T-cell (primary cell): ENCODE results near the gene SMAP2. TPM values are rescaled to one million over a fixed set of nuclear protein-coding genes. Genes with fewer than 3 reads are reported as not detected.

ENCODE experiments used
- ATAC-seq, 4 experiments: fragments of 200-7000 bp in 3 of 4; fragments of 150-1000 bp in 1 of 4; cut with Tn5 transposase; replicated peaks in 1 of 4; 1 replicate in 3 of 4; 2 replicates in 1 of 4; pipeline ENCODE4 v1.10.0; 2021; ENCODE audit warnings: moderate library complexity in 3 of 4, mild to moderate bottlenecking in 2 of 4, moderate number of reproducible peaks in 1 of 4
- CTCF ChIA-PET, 2 donors: fragments of 300-600 bp; sonication (Branson Sonifier 250); formaldehyde crosslinking; loops; one replicate each; lab custom pipeline; 2022; ENCODE audit warnings: antibody characterized with exemption in 2 of 2; lab: Charles Lee
- POLR2A ChIA-PET, 2 donors: fragments of 300-600 bp; sonication (Branson Sonifier 250); formaldehyde crosslinking; loops; one replicate each; lab custom pipeline; 2022; ENCODE audit warnings: antibody characterized with exemption in 2 of 2; lab: Charles Lee
- DNase-seq, 35 experiments: peaks; one replicate each; pipeline versions ENCODE4 v3.0.0 to v3.0.0-alpha.2; 2013 to 2023
- H3K27ac ChIP-seq: one replicate; pipeline ENCODE4 v1.5.1; 2013; ENCODE audit warnings: low read length
- H3K27me3 ChIP-seq, 2 experiments: replicated peaks in 1 of 2; 1 replicate in 1 of 2; 2 replicates in 1 of 2; pipeline versions ENCODE4 v1.6.1 to v1.7.0; 2013; ENCODE audit warnings: low read length in 1 of 2, mixed read lengths in 1 of 2; ENCODE audit not compliant: control insufficient read depth in 2 of 2, insufficient read depth in 2 of 2; ENCODE audit errors: extremely low read depth in 1 of 2
- H3K36me3 ChIP-seq, 2 donors: 1 replicate in 1 of 2; 2 replicates in 1 of 2; pipeline versions ENCODE4 v1.6.1 to v1.7.0; 2013; ENCODE audit warnings: low read length in 1 of 2; ENCODE audit not compliant: control insufficient read depth in 2 of 2, insufficient read depth in 1 of 2; ENCODE audit errors: extremely low read depth in 1 of 2
- H3K4me1 ChIP-seq, 2 experiments: 1 replicate in 1 of 2; 2 replicates in 1 of 2; pipeline versions ENCODE4 v1.6.1 to v1.7.0; 2013; ENCODE audit warnings: low read length in 2 of 2, mixed read lengths in 1 of 2; ENCODE audit not compliant: insufficient read depth in 2 of 2, control insufficient read depth in 1 of 2; ENCODE audit errors: extremely low read depth in 1 of 2
- H3K4me3 ChIP-seq, 2 donors: 1 replicate in 1 of 2; 2 replicates in 1 of 2; pipeline versions ENCODE4 v1.5.1 to v1.7.0; 2013; ENCODE audit warnings: mild to moderate bottlenecking in 2 of 2, low read length in 1 of 2, moderate library complexity in 1 of 2; ENCODE audit not compliant: control insufficient read depth in 1 of 2; ENCODE audit errors: extremely low read depth in 1 of 2
- H3K9me3 ChIP-seq: 2 replicates; pipeline ENCODE4 v1.7.0; 2013
- H3K27ac Mint-ChIP-seq, 2 donors: one replicate each; pipeline ENCODE4 v1.8.0; 2020 to 2021; ENCODE audit warnings: mild to moderate bottlenecking in 2 of 2, mixed read lengths in 2 of 2
- H3K27me3 Mint-ChIP-seq, 2 donors: one replicate each; pipeline ENCODE4 v1.8.0; 2021 to 2022; ENCODE audit warnings: mixed read lengths in 2 of 2
- H3K36me3 Mint-ChIP-seq: one replicate; pipeline ENCODE4 v1.8.0; 2021; ENCODE audit warnings: mixed read lengths
- H3K4me1 Mint-ChIP-seq, 3 donors: one replicate each; pipeline ENCODE4 v1.8.0; 2020 to 2022; ENCODE audit warnings: mixed read lengths in 3 of 3, mild to moderate bottlenecking in 1 of 3
- H3K4me3 Mint-ChIP-seq, 3 donors: one replicate each; pipeline ENCODE4 v1.8.0; 2020 to 2022; ENCODE audit warnings: mild to moderate bottlenecking in 3 of 3, mixed read lengths in 3 of 3, moderate library complexity in 3 of 3
- H3K9me3 Mint-ChIP-seq, 3 donors: one replicate each; pipeline ENCODE4 v1.8.0; 2020 to 2022; ENCODE audit warnings: mixed read lengths in 3 of 3
- WGBS: methylation state at CpG from one replicate; pipeline ENCODE4 v1.1.5; 2013; ENCODE audit warnings: missing lambda C conversion rate; ENCODE audit not compliant: insufficient coverage; 5-methylcytosine and 5-hydroxymethylcytosine counted together
- total RNA-seq, 35 experiments: library from RNA in 6 of 35; stranded (reverse) in 6 of 35; fragments of 120-200 nt in 1 of 35; gene quantifications; one replicate each; pipeline versions ENCODE4 v1.2.1 to v1.2.4 and lab custom pipeline; 2013 to 2026

The SMAP2 gene
- total RNA-seq, 5 donors from 2014 or later (not counting 1 experiment from before 2014, with no cell fraction given), result 120 to 254 (median 123) TPM

GRCh38 chr1:40351124-40351523, 22.4 kb upstream of the SMAP2 start:
- Histone ChIP-seq H3K27ac (no peak overlapping the region), H3K36me3 (no peaks in the 10 kb centered on the region), H3K27me3 (no peaks in the 10 kb centered on the region), H3K4me3 (no peak overlapping the region), H3K9me3 (no peaks in the 10 kb centered on the region), H3K4me1 (no peaks in the 10 kb centered on the region)
- peaks cover 0 to 1% (median 0%) of the 10 kb centered on the region in 3 donors for H3K4me1 Mint-ChIP-seq
- H3K36me3 Mint-ChIP-seq, result no peaks in the 10 kb centered on the region
- H3K4me3 Mint-ChIP-seq, result no peak overlapping the region
- no peak overlapping the region for H3K27ac Mint-ChIP-seq
- no peaks in the 10 kb centered on the region for H3K27me3 Mint-ChIP-seq
- CTCF ChIA-PET, result interaction anchor here in 1 of 2 donors (3.5 kb wide), 1 partner anchor 13 kb away, joined by 15 read pairs; no protein-coding TSS in a partner anchor
- no peaks in the 10 kb centered on the region for H3K9me3 Mint-ChIP-seq
- no peak for DNase-seq
- ATAC-seq, result no peak
- no CpG with 5 or more reads among the region's 2 CpGs for WGBS
- POLR2A ChIA-PET, result no interaction called here

GRCh38 chr1:40352126-40352525, 21.4 kb upstream of the SMAP2 start:
- Histone ChIP-seq H3K4me1 (no peaks in the 10 kb centered on the region), H3K4me3 (no peak overlapping the region), H3K9me3 (no peaks in the 10 kb centered on the region), H3K36me3 (no peaks in the 10 kb centered on the region), H3K27ac (no peak overlapping the region), H3K27me3 (no peaks in the 10 kb centered on the region)
- no peak for ATAC-seq
- ChIA-PET POLR2A (no interaction called here), CTCF (interaction anchor here (0.6 to 3.5 kb wide), 2 partner anchors 14 to 277 kb away, joined by 3 to 15 read pairs; no protein-coding TSS in a partner anchor)
- Mint-ChIP-seq H3K36me3 (no peaks in the 10 kb centered on the region), H3K4me1 (peaks cover 0 to 1% (median 0%) of the 10 kb centered on the region in 3 donors), H3K27ac (no peak overlapping the region), H3K4me3 (no peak overlapping the region), H3K9me3 (no peaks in the 10 kb centered on the region), H3K27me3 (no peaks in the 10 kb centered on the region)
- DNase-seq, result no peak
- 90% methylated on average over 1 of the region's 3 CpGs for WGBS

GRCh38 chr1:40353082-40353481, 20.4 kb upstream of the SMAP2 start:
- ATAC-seq (no peak), DNase-seq (no peak)
- Mint-ChIP-seq H3K4me1 (peaks cover 0 to 1% (median 0%) of the 10 kb centered on the region in 3 donors), H3K9me3 (no peaks in the 10 kb centered on the region), H3K27ac (no peak overlapping the region), H3K27me3 (no peaks in the 10 kb centered on the region), H3K4me3 (no peak overlapping the region), H3K36me3 (no peaks in the 10 kb centered on the region)
- WGBS, result 100% methylated on average over 1 of the region's 3 CpGs
- H3K4me3 ChIP-seq, result no peak overlapping the region
- CTCF ChIA-PET, result interaction anchor here (0.6 to 3.5 kb wide), 2 partner anchors 15 to 278 kb away, joined by 3 to 15 read pairs; no protein-coding TSS in a partner anchor
- no peaks in the 10 kb centered on the region for H3K36me3 ChIP-seq
- no peaks in the 10 kb centered on the region for H3K9me3 ChIP-seq
- no peak overlapping the region for H3K27ac ChIP-seq
- POLR2A ChIA-PET, result no interaction called here
- no peaks in the 10 kb centered on the region for H3K4me1 ChIP-seq
- no peaks in the 10 kb centered on the region for H3K27me3 ChIP-seq

- POLR2A ChIA-PET, result no interaction called here
- Mint-ChIP-seq H3K27me3 (no peaks in the 10 kb centered on the region), H3K27ac (no peak overlapping the region), H3K4me3 (no peak overlapping the region), H3K4me1 (no peaks in the 10 kb centered on the region), H3K36me3 (no peaks in the 10 kb centered on the region), H3K9me3 (peaks cover 0 to 4% (median 4%) of the 10 kb centered on the region in 3 donors)
- no peaks in the 10 kb centered on the region for H3K4me1 ChIP-seq
- peaks cover 0 to 5% of the 10 kb centered on the region in 2 experiments for H3K27me3 ChIP-seq
- H3K9me3 ChIP-seq, result peaks cover 2% of the 10 kb centered on the region
- H3K36me3 ChIP-seq, result no peaks in the 10 kb centered on the region
- no peak overlapping the region for H3K27ac ChIP-seq
- CTCF ChIA-PET, result no interaction called here
- DNase-seq, result no peak
- ATAC-seq, result no peak
- no peak overlapping the region for H3K4me3 ChIP-seq
Measured at GRCh38 chr1:40357625-40358024, 15.9 kb upstream of the SMAP2 start.

GRCh38 chr1:40360631-40361030, 12.9 kb upstream of the SMAP2 start:
- no peaks in the 10 kb centered on the region for H3K36me3 Mint-ChIP-seq
- H3K4me3 ChIP-seq, result no peak overlapping the region
- H3K9me3 ChIP-seq, result peaks cover 2% of the 10 kb centered on the region
- ATAC-seq, result no peak
- H3K27ac Mint-ChIP-seq, result no peak overlapping the region
- H3K4me3 Mint-ChIP-seq, result no peak overlapping the region
- ChIA-PET CTCF (no interaction called here), POLR2A (interaction anchor here in 1 of 2 donors (0.5 kb wide), 1 partner anchor 136 kb away, joined by 3 read pairs; no protein-coding TSS in a partner anchor)
- H3K27me3 Mint-ChIP-seq, result no peaks in the 10 kb centered on the region
- peaks cover 0 to 6% (median 4%) of the 10 kb centered on the region in 3 donors for H3K4me1 Mint-ChIP-seq
- H3K27me3 ChIP-seq, result peaks cover 0 to 11% of the 10 kb centered on the region in 2 experiments
- no peaks in the 10 kb centered on the region for H3K4me1 ChIP-seq
- no peaks in the 10 kb centered on the region for H3K36me3 ChIP-seq
- H3K27ac ChIP-seq, result no peak overlapping the region
- no peak for DNase-seq
- peaks cover 0 to 4% (median 4%) of the 10 kb centered on the region in 3 donors for H3K9me3 Mint-ChIP-seq

GRCh38 chr1:40361201-40361600, 12.3 kb upstream of the SMAP2 start:
- Mint-ChIP-seq H3K4me3 (no peak overlapping the region), H3K27ac (no peak overlapping the region), H3K4me1 (peaks cover 0 to 6% (median 4%) of the 10 kb centered on the region in 3 donors), H3K36me3 (no peaks in the 10 kb centered on the region), H3K9me3 (peaks cover 0 to 4% (median 4%) of the 10 kb centered on the region in 3 donors), H3K27me3 (no peaks in the 10 kb centered on the region)
- ATAC-seq (no peak), DNase-seq (no peak)
- 100% methylated on average over 1 of the region's 1 CpG for WGBS
- H3K9me3 ChIP-seq, result peaks cover 2% of the 10 kb centered on the region
- ChIA-PET POLR2A (interaction anchor here in 1 of 2 donors (0.6 kb wide), 2 partner anchors 89 to 202 kb away, joined by 3 read pairs; partner anchors contain the start of gene ZFP69B), CTCF (no interaction called here)
- no peaks in the 10 kb centered on the region for H3K4me1 ChIP-seq
- no peak overlapping the region for H3K4me3 ChIP-seq
- H3K27ac ChIP-seq, result no peak overlapping the region
- H3K36me3 ChIP-seq, result no peaks in the 10 kb centered on the region
- H3K27me3 ChIP-seq, result peaks cover 0 to 11% of the 10 kb centered on the region in 2 experiments
